Ishikawa (cell line): ENCODE measurements around the gene PTPN6.

Experiments used
- EP300 ChIP-seq: IDR thresholded peaks from 2 replicates; pipeline ENCODE4 v1.6.1; 2012; ENCODE audit warnings: borderline replicate concordance
- REST ChIP-seq: IDR thresholded peaks from 2 replicates; pipeline ENCODE4 v1.6.1; 2012; ENCODE audit warnings: low read depth, mild to moderate bottlenecking
- TEAD4 ChIP-seq: IDR thresholded peaks from 2 replicates; pipeline ENCODE4 v1.6.1; 2012
- YY1 ChIP-seq: IDR thresholded peaks from 2 replicates; pipeline ENCODE4 v1.6.1; 2012; ENCODE audit warnings: low read depth
- ZBTB7A ChIP-seq: IDR thresholded peaks from 2 replicates; pipeline ENCODE4 v1.6.1; 2012; ENCODE audit warnings: low read depth

- TF ChIP-seq EP300: no peak
- no peak for TF ChIP-seq YY1
- no peak for TF ChIP-seq ZBTB7A
- TF ChIP-seq TEAD4: no peak
- TF ChIP-seq REST: no peak
Observed at GRCh38 chr12:6945613-6946012, 5.5 kb upstream of the PTPN6 start.
